CD14-positive monocyte (primary cell): ENCODE results near the gene DIS3L2. TPM values are rescaled to one million over a fixed set of nuclear protein-coding genes. Genes with fewer than 3 reads are reported as not detected.
A peak's percentile ranks its signal among the peaks of the same experiment; 100 is the strongest.

ENCODE experiments used
- DNase-seq, 3 donors: peaks; one replicate each; pipeline ENCODE4 v3.0.0-alpha.2; 2011 to 2022
- H2AFZ ChIP-seq: 2 replicates; pipeline ENCODE4 v1.6.0; 2012; ENCODE audit warnings: mild to moderate bottlenecking, low read depth, low read length, inconsistent platforms; ENCODE audit not compliant: insufficient read depth, poor library complexity, severe bottlenecking
- H3K27ac ChIP-seq, 2 donors: 1 replicate in 1 of 2; 2 replicates in 1 of 2; pipeline ENCODE4 v1.5.1; 2012 to 2013; ENCODE audit warnings: low read length in 2 of 2, control low read depth in 1 of 2, inconsistent platforms in 1 of 2, low read depth in 1 of 2, mild to moderate bottlenecking in 1 of 2
- H3K27me3 ChIP-seq, 2 donors: one replicate each; pipeline versions ENCODE4 v1.6.0 to v1.6.1; 2011 to 2013; ENCODE audit warnings: low read length in 2 of 2; ENCODE audit not compliant: control insufficient read depth in 2 of 2, insufficient read depth in 2 of 2
- H3K36me3 ChIP-seq, 2 donors: replicated peaks in 1 of 2; 1 replicate in 1 of 2; 2 replicates in 1 of 2; pipeline versions ENCODE4 v1.5.1 to v1.6.1; 2012 to 2013; ENCODE audit warnings: low read length in 2 of 2, control low read depth in 1 of 2, inconsistent platforms in 1 of 2, mild to moderate bottlenecking in 1 of 2; ENCODE audit not compliant: insufficient read depth in 2 of 2, control insufficient read depth in 1 of 2
- H3K4me1 ChIP-seq, 2 donors: 1 replicate in 1 of 2; 2 replicates in 1 of 2; pipeline versions ENCODE4 v1.5.1 to v1.6.1; 2012 to 2013; ENCODE audit warnings: low read length in 2 of 2, control low read depth in 1 of 2, inconsistent platforms in 1 of 2, mild to moderate bottlenecking in 1 of 2, moderate library complexity in 1 of 2; ENCODE audit not compliant: insufficient read depth in 2 of 2, control insufficient read depth in 1 of 2
- H3K4me2 ChIP-seq: replicated peaks from 2 replicates; pipeline ENCODE3; 2012; ENCODE audit warnings: low read length, moderate library complexity, mild to moderate bottlenecking; ENCODE audit not compliant: poor library complexity, severe bottlenecking; ENCODE audit errors: extremely low read depth
- H3K4me3 ChIP-seq, 3 experiments: fragments of 200-600 bp in 1 of 3; sonication (generic) in 1 of 3; replicated peaks in 1 of 3; 1 replicate in 2 of 3; 2 replicates in 1 of 3; pipeline ENCODE4 v1.5.1; 2011 to 2013; ENCODE audit warnings: low read length in 3 of 3, mild to moderate bottlenecking in 3 of 3, control low read depth in 2 of 3, low read depth in 2 of 3, inconsistent platforms in 1 of 3, moderate library complexity in 1 of 3
- H3K79me2 ChIP-seq: 2 replicates; pipeline ENCODE4 v1.6.0; 2012; ENCODE audit warnings: mild to moderate bottlenecking, control low read depth, inconsistent platforms, low read length, moderate library complexity; ENCODE audit not compliant: insufficient read depth
- H3K9ac ChIP-seq: 2 replicates; pipeline ENCODE4 v1.6.0; 2017; ENCODE audit warnings: low read length, mild to moderate bottlenecking; ENCODE audit not compliant: insufficient read depth, poor library complexity, severe bottlenecking
- H3K9me3 ChIP-seq, 2 donors: replicated peaks in 1 of 2; 1 replicate in 1 of 2; 2 replicates in 1 of 2; pipeline versions ENCODE4 v1.5.1 to v1.6.1; 2012 to 2013; ENCODE audit warnings: low read length in 2 of 2, control low read depth in 1 of 2; ENCODE audit not compliant: control insufficient read depth in 1 of 2, insufficient read depth in 1 of 2
- H4K20me1 ChIP-seq: 2 replicates; pipeline ENCODE4 v1.6.0; 2012; ENCODE audit warnings: mild to moderate bottlenecking, low read length, control low read depth, moderate library complexity; ENCODE audit not compliant: insufficient read depth
- H3K27ac Mint-ChIP-seq, 7 donors: one replicate each; pipeline ENCODE4 v1.8.0; 2020; ENCODE audit warnings: mild to moderate bottlenecking in 7 of 7, mixed read lengths in 7 of 7, moderate library complexity in 6 of 7, inconsistent platforms in 2 of 7
- H3K27me3 Mint-ChIP-seq, 3 donors: one replicate each; pipeline ENCODE4 v1.8.0; 2021 to 2022; ENCODE audit warnings: low read depth in 3 of 3, mild to moderate bottlenecking in 3 of 3, mixed read lengths in 3 of 3, moderate library complexity in 3 of 3, inconsistent platforms in 1 of 3
- H3K36me3 Mint-ChIP-seq, 2 donors: one replicate each; pipeline ENCODE4 v1.8.0; 2020; ENCODE audit warnings: mixed read lengths in 2 of 2, inconsistent platforms in 1 of 2, mild to moderate bottlenecking in 1 of 2
- H3K4me1 Mint-ChIP-seq: one replicate; pipeline ENCODE4 v1.8.0; 2020; ENCODE audit warnings: mild to moderate bottlenecking, mixed read lengths
- H3K4me3 Mint-ChIP-seq, 2 donors: one replicate each; pipeline ENCODE4 v1.8.0; 2020; ENCODE audit warnings: mild to moderate bottlenecking in 2 of 2, mixed read lengths in 2 of 2, moderate library complexity in 1 of 2
- H3K9me3 Mint-ChIP-seq, 7 donors: one replicate each; pipeline ENCODE4 v1.8.0; 2020 to 2022; ENCODE audit warnings: mixed read lengths in 7 of 7, mild to moderate bottlenecking in 6 of 7, moderate library complexity in 6 of 7, inconsistent platforms in 2 of 7
- WGBS: methylation state at CpG from one replicate; pipeline ENCODE4 v1.1.5; 2013; ENCODE audit warnings: missing lambda C conversion rate; ENCODE audit not compliant: insufficient coverage; 5-methylcytosine and 5-hydroxymethylcytosine counted together
- intact Hi-C, 2 donors: fragments of 100-400 bp; cut with micrococcal nuclease; formaldehyde crosslinking; loops; one replicate each; pipeline versions ENCODE4 v1.15.0 to v1.15.1; 2023
- polyA plus RNA-seq, 3 donors: library from polyadenylated mRNA; depleted of rRNA in 1 of 3; unstranded in 2 of 3; stranded (reverse) in 1 of 3; fragments of 300-500 nt in 2 of 3; fragments of >200 nt in 1 of 3; fragmentation: Illumina TruSeq in 2 of 3; gene quantifications; 1 replicate in 2 of 3; 2 replicates in 1 of 3; pipeline ENCODE4 v1.2.3, GENCODE V29; 2012 to 2021
- TF ChIP-seq, protein P1 (sequence below): fragments of 200-600 bp; IDR thresholded peaks from one replicate; pipeline ENCODE4 v1.8.0; 2022; ENCODE audit warnings: antibody characterized with exemption, mild to moderate bottlenecking

The DIS3L2 gene
- polyA plus RNA-seq, 3 donors: 6.0 to 21.7 (median 6.4) TPM

DNA sequence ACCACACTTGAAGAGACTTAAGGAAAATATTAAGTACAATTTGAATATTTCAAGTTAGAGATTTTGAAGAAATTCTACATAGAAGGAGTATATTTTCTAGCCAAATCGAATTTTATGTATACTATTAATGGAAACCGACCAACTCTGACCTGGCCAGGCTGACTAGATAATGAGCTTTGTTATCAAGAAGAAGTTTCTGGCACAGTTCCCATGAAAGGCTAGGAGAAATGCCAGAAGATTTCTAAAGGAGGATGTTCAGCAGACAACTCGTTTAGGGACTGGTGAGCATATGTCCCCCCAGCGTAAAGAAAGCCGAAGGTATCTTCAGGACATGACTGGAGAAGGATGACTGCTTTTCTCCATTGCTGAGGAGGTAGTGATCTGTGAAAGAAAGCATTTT, 127.3 kb downstream of the DIS3L2 start:
- TF ChIP-seq, protein P1, sequence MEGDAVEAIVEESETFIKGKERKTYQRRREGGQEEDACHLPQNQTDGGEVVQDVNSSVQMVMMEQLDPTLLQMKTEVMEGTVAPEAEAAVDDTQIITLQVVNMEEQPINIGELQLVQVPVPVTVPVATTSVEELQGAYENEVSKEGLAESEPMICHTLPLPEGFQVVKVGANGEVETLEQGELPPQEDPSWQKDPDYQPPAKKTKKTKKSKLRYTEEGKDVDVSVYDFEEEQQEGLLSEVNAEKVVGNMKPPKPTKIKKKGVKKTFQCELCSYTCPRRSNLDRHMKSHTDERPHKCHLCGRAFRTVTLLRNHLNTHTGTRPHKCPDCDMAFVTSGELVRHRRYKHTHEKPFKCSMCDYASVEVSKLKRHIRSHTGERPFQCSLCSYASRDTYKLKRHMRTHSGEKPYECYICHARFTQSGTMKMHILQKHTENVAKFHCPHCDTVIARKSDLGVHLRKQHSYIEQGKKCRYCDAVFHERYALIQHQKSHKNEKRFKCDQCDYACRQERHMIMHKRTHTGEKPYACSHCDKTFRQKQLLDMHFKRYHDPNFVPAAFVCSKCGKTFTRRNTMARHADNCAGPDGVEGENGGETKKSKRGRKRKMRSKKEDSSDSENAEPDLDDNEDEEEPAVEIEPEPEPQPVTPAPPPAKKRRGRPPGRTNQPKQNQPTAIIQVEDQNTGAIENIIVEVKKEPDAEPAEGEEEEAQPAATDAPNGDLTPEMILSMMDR: no peak
- H3K36me3 Mint-ChIP-seq: peaks cover 30 to 33% of the 10 kb centered on the region in 2 donors
- H3K9me3 Mint-ChIP-seq: peaks cover 0 to 5% (median 2%) of the 10 kb centered on the region in 7 donors

GRCh38 chr2:232094201-232094600, 132.7 kb downstream of the DIS3L2 start:
- peaks cover 9 to 17% of the 10 kb centered on the region in 2 donors for H3K9me3 ChIP-seq
- Mint-ChIP-seq H3K27ac (peak overlapping the region in 1 of 7 donors; percentile 58), H3K9me3 (peaks cover 15 to 38% (median 27%) of the 10 kb centered on the region in 7 donors), H3K4me3 (no peak overlapping the region), H3K27me3 (peaks cover 0 to 2% (median 1%) of the 10 kb centered on the region in 3 donors), H3K4me1 (no peaks in the 10 kb centered on the region), H3K36me3 (peaks cover 51 to 56% of the 10 kb centered on the region in 2 donors)
- no peak overlapping the region for H3K4me2 ChIP-seq
- H2AFZ ChIP-seq: no peak overlapping the region
- H3K27me3 ChIP-seq: no peaks in the 10 kb centered on the region
- H3K36me3 ChIP-seq: peaks cover 5 to 22% of the 10 kb centered on the region in 2 donors
- DNase-seq: no peak
- TF ChIP-seq, protein P1: no peak
- WGBS: 100% methylated on average over 1 of the region's 3 CpGs
- intact Hi-C loops: no loop called here
- H3K4me3 ChIP-seq: no peak overlapping the region
- H3K79me2 ChIP-seq: no peaks in the 10 kb centered on the region
- no peak overlapping the region for H3K27ac ChIP-seq
- no peaks in the 10 kb centered on the region for H4K20me1 ChIP-seq
- no peaks in the 10 kb centered on the region for H3K4me1 ChIP-seq
- no peak overlapping the region for H3K9ac ChIP-seq

More for the DNA sequence above, 127.3 kb downstream of the DIS3L2 start:
- 94% methylated on average over 4 of the region's 5 CpGs for WGBS
- no peak overlapping the region for H2AFZ ChIP-seq
- no peak overlapping the region for H3K27ac ChIP-seq
- peaks cover 13 to 17% of the 10 kb centered on the region in 2 donors for H3K36me3 ChIP-seq
- no peak overlapping the region for H3K4me3 ChIP-seq
- H3K27me3 ChIP-seq: no peaks in the 10 kb centered on the region
- no peak overlapping the region for H3K27ac Mint-ChIP-seq
- no peak overlapping the region for H3K9ac ChIP-seq
- peaks cover 0 to 2% (median 0%) of the 10 kb centered on the region in 3 donors for H3K27me3 Mint-ChIP-seq
- no peaks in the 10 kb centered on the region for H3K9me3 ChIP-seq
- H4K20me1 ChIP-seq: no peaks in the 10 kb centered on the region
- H3K4me3 Mint-ChIP-seq: no peak overlapping the region
- H3K4me1 ChIP-seq: no peaks in the 10 kb centered on the region
- no peak for DNase-seq
- H3K4me2 ChIP-seq: no peak overlapping the region
- H3K79me2 ChIP-seq: no peaks in the 10 kb centered on the region
- intact Hi-C loops: no loop called here
- peaks cover 5% of the 10 kb centered on the region for H3K4me1 Mint-ChIP-seq
